ENCODE measurements around the gene ATF6B.
A peak's percentile ranks its signal among the peaks of the same experiment; 100 is the strongest.
"Not testable (repeated sequence)": the region's sequence is repeated elsewhere in the genome, so short reads cannot be mapped to it uniquely, and the experiment has no call there.

Gene ATF6B

GRCh38 chr6:32102255-32102654, 25.8 kb downstream of the ATF6B start:
- no peak for DNase-seq

DNA sequence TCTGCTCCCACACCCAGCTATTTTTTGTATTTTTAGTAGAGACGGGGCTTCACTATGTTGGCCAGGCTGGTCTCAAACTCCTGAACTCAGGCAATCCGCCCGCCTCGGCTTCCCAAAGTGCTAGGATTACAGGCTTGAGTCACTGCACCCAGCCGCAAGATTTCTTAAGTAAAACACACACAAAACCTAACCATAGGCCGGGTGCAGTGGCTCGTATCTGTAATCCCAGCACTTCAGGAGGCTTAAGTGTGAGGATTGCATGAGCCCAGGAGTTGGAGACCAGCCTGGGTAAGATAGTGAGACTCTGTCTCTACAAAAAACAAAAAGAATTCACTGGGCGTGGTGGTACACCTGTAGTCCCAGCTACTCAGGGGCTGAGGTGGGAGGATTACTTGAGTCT, 27.8 kb downstream of the ATF6B start:
- DNase-seq = not testable (repeated sequence)

DNA sequence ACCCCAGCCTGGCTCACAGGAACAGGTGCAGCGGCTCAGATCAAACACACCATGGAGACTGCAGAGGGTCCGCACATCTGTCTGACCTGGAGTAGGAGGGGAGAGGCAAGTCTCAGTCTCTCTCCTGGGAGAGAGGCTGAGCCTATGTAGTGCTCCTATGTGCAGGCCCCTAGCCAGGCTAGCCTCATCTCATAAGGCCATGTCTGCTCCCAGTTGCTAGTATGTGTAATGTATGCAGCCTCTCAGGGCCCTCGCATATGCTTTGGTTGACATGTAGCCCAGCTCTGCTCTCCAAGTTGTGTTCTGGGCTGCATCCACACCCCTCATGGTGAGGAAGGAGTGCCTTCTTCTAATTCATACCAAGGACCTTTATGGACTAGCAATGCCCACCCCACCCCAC, 30.7 kb downstream of the ATF6B start:
- no peak for DNase-seq

GRCh38 chr6:32096394-32097258, 31.4 kb downstream of the ATF6B start:
- DNase-seq = no peak

DNA sequence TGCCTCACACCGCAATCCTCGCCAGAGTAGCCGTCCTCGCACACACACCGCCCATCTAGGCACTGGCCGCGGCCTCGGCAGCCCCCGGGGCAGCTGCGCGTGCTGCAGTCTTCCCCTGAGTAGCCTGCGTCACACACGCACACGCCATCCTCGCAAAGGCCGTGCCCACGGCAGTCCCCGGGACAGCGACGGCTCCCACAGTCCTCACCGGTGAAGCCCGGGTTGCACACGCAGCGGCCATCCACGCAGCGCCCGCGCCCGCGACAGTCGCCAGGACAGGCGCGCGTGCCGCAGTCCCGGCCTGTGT, 32.0 kb downstream of the ATF6B start:
- no peak for DNase-seq

- DNase-seq = no peak
Observed at GRCh38 chr6:32095338-32096086, 32.5 kb downstream of the ATF6B start.

DNA sequence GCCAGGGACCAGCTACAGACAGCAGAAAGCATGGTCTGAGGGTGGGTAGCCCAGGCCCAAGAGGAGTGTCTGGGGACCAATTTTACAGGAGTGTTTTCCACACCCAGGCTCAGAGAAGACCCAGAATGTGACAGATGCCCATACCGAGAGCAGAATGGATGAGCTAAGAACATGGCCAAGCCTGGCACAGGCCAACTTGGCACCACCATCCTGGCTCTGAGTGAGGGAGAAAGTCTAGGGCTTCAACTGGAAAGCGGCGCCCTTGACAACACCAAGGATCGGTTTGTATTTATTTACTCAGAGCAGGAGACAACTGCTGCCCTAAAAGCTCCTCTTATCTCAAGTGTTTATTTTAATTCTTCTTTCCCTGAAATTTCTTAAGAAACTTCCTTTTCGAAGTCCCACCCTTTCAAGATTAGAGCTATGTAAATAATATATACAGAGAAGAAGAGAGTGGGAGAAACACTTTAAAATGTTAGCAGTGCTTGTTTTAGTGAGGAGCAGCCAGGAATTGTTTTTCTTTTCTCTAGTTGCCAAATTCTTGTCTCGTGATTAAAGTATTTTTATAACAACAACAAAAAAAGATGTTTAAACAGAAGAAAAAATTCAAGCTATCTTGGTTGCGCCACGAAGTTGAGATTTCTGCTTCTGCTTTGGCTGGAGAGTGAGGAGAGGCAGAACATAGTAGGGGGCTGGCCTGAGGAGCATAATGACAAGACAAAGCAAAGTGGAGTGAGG, 35.1 kb downstream of the ATF6B start:
- DNase-seq = no peak

- DNase-seq = no peak
Observed at GRCh38 chr6:32089082-32089828, 38.8 kb downstream of the ATF6B start.

DNA sequence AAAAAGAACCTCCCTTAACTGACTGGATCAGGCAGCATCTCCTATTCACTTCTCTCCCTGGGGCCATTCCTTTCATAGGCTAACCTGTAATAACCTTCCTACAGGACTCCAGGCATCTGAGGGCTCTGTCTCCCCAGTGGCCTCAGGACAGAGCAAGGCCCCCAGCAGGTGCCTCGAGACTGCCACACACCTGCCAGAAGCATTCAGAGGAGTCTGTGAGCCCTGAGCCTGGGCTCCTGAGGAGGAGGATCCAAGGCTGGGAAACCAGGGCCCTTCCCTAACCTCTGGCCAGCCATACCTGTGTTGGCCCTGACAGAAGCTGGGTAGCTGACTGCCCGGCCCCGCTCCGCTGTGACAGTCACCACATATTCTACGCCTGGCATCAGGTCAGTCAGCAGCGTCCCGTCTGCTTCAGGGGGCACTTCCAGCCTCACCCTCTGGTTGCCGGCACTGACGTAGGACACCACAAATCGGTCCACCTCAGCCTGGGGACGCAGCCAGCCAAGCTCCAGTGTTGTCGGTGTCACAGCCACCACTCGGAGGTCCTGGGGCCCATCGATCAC, 39.5 kb downstream of the ATF6B start:
- no peak for DNase-seq

DNA sequence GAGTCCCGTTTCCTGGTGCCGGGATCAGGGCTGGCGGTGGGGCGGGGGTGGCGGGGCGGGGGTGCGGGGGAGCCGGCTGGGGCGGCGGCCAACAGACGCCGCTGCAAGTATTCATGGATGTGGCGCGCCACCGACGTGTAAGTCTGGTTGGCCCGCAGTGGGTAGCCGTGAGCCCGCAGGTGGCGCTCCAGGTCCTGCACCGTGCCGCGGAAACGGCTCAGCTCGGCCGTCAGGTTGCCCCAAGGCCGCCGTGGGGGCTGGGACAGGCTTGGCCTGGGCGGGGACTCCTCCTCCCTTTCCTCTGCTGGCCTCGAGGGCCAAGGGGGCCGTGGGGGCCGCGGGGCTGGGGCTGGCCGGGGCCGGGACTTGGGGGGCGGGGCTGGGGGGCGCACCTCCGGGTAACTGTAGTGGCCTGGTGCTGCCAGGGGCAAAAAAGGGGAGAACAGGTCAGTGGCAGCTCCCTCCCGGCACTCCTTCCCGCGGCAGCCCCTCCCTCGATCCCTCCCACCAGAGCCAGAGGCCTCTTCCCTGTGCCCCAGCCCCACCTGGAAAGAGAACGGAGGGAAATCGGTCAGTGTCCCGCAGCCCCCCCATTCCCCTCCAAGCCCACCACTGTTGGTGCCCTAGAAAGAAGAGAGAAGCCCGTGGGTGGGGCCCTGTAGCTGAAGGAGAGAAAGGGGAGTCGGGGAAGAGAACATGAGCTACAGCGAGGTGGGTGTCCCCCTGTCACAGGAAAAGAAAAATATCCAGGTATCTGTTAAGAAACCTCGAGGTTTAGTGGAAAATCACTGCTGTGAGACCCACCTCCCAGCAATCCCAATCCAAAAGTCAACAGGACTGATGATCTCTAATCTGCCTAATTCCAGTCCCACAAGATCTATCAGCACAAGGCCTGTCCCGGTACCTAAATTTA, 40.2 kb downstream of the ATF6B start:
- peak; percentile 81 to 86 for DNase-seq

GRCh38 chr6:32086661-32087573, 41.1 kb downstream of the ATF6B start:
- DNase-seq = peak; percentile 64 to 66

GRCh38 chr6:32085759-32086459, 42.1 kb downstream of the ATF6B start:
- DNase-seq = no peak

DNA sequence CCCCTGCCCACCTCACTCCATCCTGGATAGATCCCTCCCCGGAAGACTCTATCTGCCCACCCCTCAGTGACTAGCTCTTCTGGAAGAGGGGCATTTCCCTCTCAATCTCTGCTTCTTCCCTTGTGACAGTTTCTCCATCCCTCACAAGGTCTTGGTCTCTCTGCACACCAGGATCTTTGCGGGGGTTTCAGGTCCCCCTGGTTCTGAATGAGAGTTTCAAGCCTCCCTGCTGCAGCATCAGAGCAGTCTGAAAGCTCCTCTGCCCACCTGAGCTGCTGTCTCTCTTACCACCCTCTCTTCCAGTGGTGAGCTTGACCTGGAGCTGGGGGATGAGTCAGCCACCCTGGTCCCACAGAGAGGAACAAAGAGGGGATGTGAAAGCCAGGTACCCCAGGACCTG, 43.3 kb downstream of the ATF6B start:
- no peak for DNase-seq

- DNase-seq = no peak
Observed at GRCh38 chr6:32083812-32084768, 44.0 kb downstream of the ATF6B start.

DNA sequence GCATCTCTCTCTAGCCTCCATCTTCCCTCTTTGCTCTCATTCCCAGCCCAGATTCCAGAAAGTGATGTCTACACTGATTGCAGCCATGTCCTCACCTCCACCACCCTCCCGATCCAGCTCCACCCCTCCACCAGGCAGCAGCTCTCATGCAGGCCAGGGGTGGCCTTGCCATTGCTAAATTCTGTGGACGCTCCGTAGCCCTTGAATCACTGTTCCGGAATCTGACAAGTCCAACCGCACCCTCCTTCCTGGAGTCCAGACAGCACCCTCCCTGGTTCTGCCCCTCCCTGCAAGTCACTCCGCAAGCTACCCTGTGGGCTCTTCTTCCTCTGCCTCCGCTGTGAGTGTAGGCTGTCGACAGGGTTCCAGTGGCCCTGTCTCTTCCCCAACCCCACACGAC, 45.1 kb downstream of the ATF6B start:
- no peak for DNase-seq

DNA sequence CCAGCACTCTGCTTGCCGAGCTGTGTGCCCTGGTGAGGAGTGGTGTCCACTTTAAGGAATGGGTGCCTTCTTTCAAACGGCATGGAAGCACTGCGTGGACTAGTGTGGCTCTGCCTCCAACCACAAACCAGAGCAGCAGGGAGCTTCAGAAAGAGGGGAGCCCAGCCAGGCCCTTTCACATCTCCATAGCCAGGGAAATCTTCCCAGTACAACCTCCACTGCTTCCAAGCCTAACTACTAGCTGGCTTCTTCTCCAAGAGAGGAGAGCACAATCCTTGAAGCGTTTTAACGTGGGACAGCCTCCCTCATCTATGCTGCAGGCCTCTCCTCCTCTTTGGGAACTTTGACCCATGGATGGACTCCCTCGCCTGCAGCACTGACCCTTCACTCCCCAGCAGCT, 45.6 kb downstream of the ATF6B start:
- DNase-seq = no peak

DNA sequence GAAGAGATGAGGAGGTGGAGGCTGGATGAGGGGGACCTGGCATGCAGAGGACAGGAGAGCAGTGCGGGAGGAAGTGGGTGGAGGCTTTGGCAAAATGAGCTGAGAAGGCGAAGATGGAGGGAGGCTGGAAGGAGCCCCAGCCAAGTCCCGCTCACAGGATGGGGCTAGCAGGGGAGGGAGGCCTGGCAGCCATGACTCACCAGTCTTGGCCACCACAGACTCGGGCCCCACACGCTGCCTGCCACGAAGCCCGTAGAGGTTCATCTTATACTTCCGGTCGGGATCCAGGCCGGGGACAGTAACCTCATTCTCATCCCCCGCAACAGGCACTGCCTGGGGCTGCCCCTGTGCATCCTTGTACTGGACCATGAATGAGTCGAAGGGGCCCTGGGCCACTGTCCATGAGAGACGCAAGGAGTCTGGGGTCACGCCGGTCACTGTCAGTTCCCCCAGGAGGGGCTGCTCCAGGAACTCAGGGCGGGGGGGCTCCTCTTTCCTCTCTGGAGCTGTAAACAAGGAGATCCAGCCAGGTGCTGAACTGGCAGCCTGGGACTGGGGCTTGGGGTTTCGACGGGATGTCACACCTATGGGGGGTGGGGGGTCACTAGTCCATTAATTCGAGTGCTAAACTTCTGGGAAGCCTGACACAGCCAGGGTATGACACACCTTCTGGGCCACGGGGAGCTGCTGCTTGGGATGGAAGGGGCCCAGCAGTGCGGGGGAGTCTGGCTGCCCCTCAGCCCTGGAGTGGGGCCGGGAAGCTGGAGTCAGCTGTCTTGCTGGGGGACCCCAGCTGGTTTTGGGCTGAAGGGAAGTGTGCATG, 46.7 kb downstream of the ATF6B start:
- no peak for DNase-seq
